GM12878 (cell line): Measurements from ENCODE around the gene DNAH8. TPM values are rescaled to one million over a fixed set of nuclear protein-coding genes. Genes with fewer than 3 reads are reported as not detected.

Experiments used
- ATAC-seq: fragments of 200-7000 bp; cut with Tn5 transposase; 3 replicates; pipeline ENCODE4 v1.9.1; 2020; ENCODE audit warnings: mild to moderate bottlenecking, moderate library complexity
- BruUV-seq: library from RNA; stranded (reverse); fragments of 400-500 nt; replicated peaks from 2 replicates; lab custom pipeline; 2021; lab: Mats Ljungman, UMichigan
- CTCF ChIA-PET: fragments of 300-600 bp; sonication (Branson Sonifier 250); formaldehyde crosslinking; extraction: SDS; loops from one replicate; lab custom pipeline; 2021; ENCODE audit warnings: inconsistent platforms; lab: Yijun Ruan, JAX
- POLR2A ChIA-PET: fragments of 350-600 bp; formaldehyde crosslinking; extraction: SDS; loops from one replicate; lab custom pipeline; 2021; ENCODE audit warnings: inconsistent platforms; lab: Charles Lee
- RAD21 ChIA-PET: fragments of 300-600 bp; sonication (Branson Sonifier 250); formaldehyde crosslinking; loops from one replicate; lab custom pipeline; 2023; ENCODE audit warnings: antibody characterized with exemption; ENCODE audit not compliant: unreplicated experiment; lab: Charles Lee
- SMC1A ChIA-PET: fragments of 300-600 bp; sonication (Branson Sonifier 250); formaldehyde crosslinking; loops from one replicate; lab custom pipeline; 2023; ENCODE audit not compliant: unreplicated experiment, uncharacterized antibody; lab: Charles Lee
- DNase-seq: peaks from one replicate; pipeline ENCODE4 v3.0.0-alpha.2; 2011; ENCODE audit warnings: low read depth, low spot score
- FAIRE-seq: peaks from 3 replicates; lab custom pipeline; 2011; peaks lifted over from hg19 to GRCh38; lab: Jason Lieb, UNC
- H2AFZ ChIP-seq: 2 replicates; pipeline ENCODE4 v1.6.0; 2011; ENCODE audit warnings: low read depth, low read length, control low read depth; ENCODE audit not compliant: control insufficient read depth
- H3K27ac ChIP-seq: 2 replicates; pipeline ENCODE4 v1.5.1; 2011; ENCODE audit warnings: control low read depth; ENCODE audit not compliant: control insufficient read depth, insufficient read depth
- H3K27me3 ChIP-seq, 2 experiments: replicated peaks in 1 of 2; 2 replicates each; pipeline versions ENCODE4 v1.6.0 to v1.6.1; 2011; ENCODE audit warnings: low read length in 1 of 2; ENCODE audit not compliant: control insufficient read depth in 2 of 2, insufficient read depth in 2 of 2
- H3K36me3 ChIP-seq, 2 experiments: 2 replicates each; pipeline ENCODE4 v1.5.1; 2011; ENCODE audit warnings: low read length in 1 of 2; ENCODE audit not compliant: control insufficient read depth in 2 of 2, insufficient read depth in 2 of 2
- H3K4me1 ChIP-seq: 2 replicates; pipeline ENCODE4 v1.6.1; 2011; ENCODE audit warnings: mild to moderate bottlenecking, low read length, moderate library complexity, mixed read lengths; ENCODE audit not compliant: control insufficient read depth, insufficient read depth
- H3K4me2 ChIP-seq: 2 replicates; pipeline ENCODE4 v1.6.0; 2011; ENCODE audit warnings: control low read depth; ENCODE audit not compliant: control insufficient read depth, insufficient read depth
- H3K4me3 ChIP-seq: fragments of 200-600 bp; sonication (generic); 2 replicates; pipeline ENCODE4 v1.5.1; 2016
- H3K79me2 ChIP-seq: 2 replicates; pipeline ENCODE4 v1.6.0; 2011; ENCODE audit warnings: low read length; ENCODE audit not compliant: control insufficient read depth, insufficient read depth
- H3K9ac ChIP-seq: 2 replicates; pipeline ENCODE4 v1.8.0; 2011; ENCODE audit warnings: low read length, control low read depth, mixed read lengths; ENCODE audit not compliant: control insufficient read depth, insufficient read depth
- H3K9me3 ChIP-seq: replicated peaks from 3 replicates; pipeline ENCODE4 v1.5.1; 2011; ENCODE audit warnings: mild to moderate bottlenecking, low read length; ENCODE audit not compliant: control insufficient read depth, insufficient read depth
- H4K20me1 ChIP-seq: 2 replicates; pipeline ENCODE4 v1.6.0; 2011; ENCODE audit not compliant: control insufficient read depth, insufficient read depth
- BACH1 ChIP-seq: fragments of 450-650 bp; IDR thresholded peaks from 2 replicates; pipeline ENCODE4 v1.6.1; 2017; ENCODE audit warnings: mild to moderate bottlenecking, borderline replicate concordance
- CREB1 ChIP-seq: IDR thresholded peaks from 2 replicates; pipeline ENCODE4 v1.6.1; 2012; ENCODE audit warnings: low read depth, mild to moderate bottlenecking, inconsistent platforms
- EGR1 ChIP-seq, 2 experiments: IDR thresholded peaks; 1 replicate in 1 of 2; 2 replicates in 1 of 2; pipeline ENCODE4 v1.6.1; 2011 to 2012; ENCODE audit warnings: low read depth in 2 of 2, low read length in 2 of 2, borderline replicate concordance in 1 of 2, mild to moderate bottlenecking in 1 of 2, moderate library complexity in 1 of 2
- FOS ChIP-seq: IDR thresholded peaks from 3 replicates; pipeline ENCODE4 v1.6.1; 2011; ENCODE audit warnings: borderline replicate concordance; ENCODE audit not compliant: insufficient read length; ENCODE audit errors: extremely low read depth
- GABPA ChIP-seq: IDR thresholded peaks from 2 replicates; pipeline ENCODE4 v1.6.1; 2014; ENCODE audit warnings: antibody characterized with exemption, low read depth, mild to moderate bottlenecking, inconsistent platforms
- IKZF1 ChIP-seq: fragments of 450-650 bp; conservative IDR thresholded peaks from 2 replicates; pipeline ENCODE4 v1.6.1; 2017; ENCODE audit warnings: antibody characterized with exemption, mild to moderate bottlenecking
- KAT2A ChIP-seq: conservative IDR thresholded peaks from 2 replicates; pipeline ENCODE4 v1.6.1; 2011; ENCODE audit warnings: low read depth, low read length; ENCODE audit not compliant: control insufficient read depth
- MTA2 ChIP-seq: fragments of 450-650 bp; IDR thresholded peaks from 2 replicates; pipeline ENCODE4 v1.6.1; 2016; ENCODE audit warnings: low read depth, mild to moderate bottlenecking, moderate library complexity
- MYB ChIP-seq: fragments of 150-350 bp; IDR thresholded peaks from 2 replicates; pipeline ENCODE4 v1.6.1; 2014; ENCODE audit warnings: mild to moderate bottlenecking, low read depth, low read length, borderline replicate concordance
- NFXL1 ChIP-seq: fragments of 450-650 bp; IDR thresholded peaks from 2 replicates; pipeline ENCODE4 v1.6.1; 2017; ENCODE audit warnings: antibody characterized with exemption, mild to moderate bottlenecking, borderline replicate concordance
- NFYA ChIP-seq: IDR thresholded peaks from 2 replicates; pipeline ENCODE4 v1.6.1; 2011; ENCODE audit warnings: low read depth, mild to moderate bottlenecking, low read length, improper control_type of control experiment, borderline replicate concordance
- NR2C1 ChIP-seq: fragments of 450-650 bp; IDR thresholded peaks from 2 replicates; pipeline ENCODE4 v1.6.1; 2017; ENCODE audit warnings: antibody characterized with exemption, mild to moderate bottlenecking, moderate library complexity
- POU2F2 ChIP-seq: IDR thresholded peaks from 3 replicates; pipeline ENCODE4 v1.6.1; 2011; ENCODE audit warnings: low read depth, mild to moderate bottlenecking, low read length, borderline replicate concordance
- RAD21 ChIP-seq: IDR thresholded peaks from 2 replicates; pipeline ENCODE4 v1.6.1; 2011; ENCODE audit warnings: mild to moderate bottlenecking, low read depth, low read length, moderate library complexity; ENCODE audit not compliant: insufficient read depth
- RUNX3 ChIP-seq: IDR thresholded peaks from 2 replicates; pipeline ENCODE4 v1.6.1; 2012; ENCODE audit warnings: low read length, inconsistent platforms
- SMC3 ChIP-seq: IDR thresholded peaks from 2 replicates; pipeline ENCODE4 v1.6.1; 2011; ENCODE audit warnings: low read length, improper control_type of control experiment, borderline replicate concordance
- SP1 ChIP-seq: IDR thresholded peaks from one replicate; pipeline ENCODE4 v1.6.1; 2011; ENCODE audit warnings: low read depth, low read length
- SPI1 ChIP-seq: IDR thresholded peaks from 2 replicates; pipeline ENCODE4 v1.6.1; 2011; ENCODE audit warnings: low read depth, mild to moderate bottlenecking, low read length, moderate library complexity, borderline replicate concordance; ENCODE audit not compliant: insufficient read depth
- SREBF1 ChIP-seq: IDR thresholded peaks from 2 replicates; pipeline ENCODE4 v1.6.1; 2012; ENCODE audit warnings: mild to moderate bottlenecking, low read length
- ZNF24 ChIP-seq: fragments of 450-650 bp; IDR thresholded peaks from 2 replicates; pipeline ENCODE4 v1.6.1; 2017; ENCODE audit warnings: antibody characterized with exemption, mild to moderate bottlenecking
- WGBS: methylation state at CpG from one replicate; pipeline ENCODE4 v1.1.6; 2016; ENCODE audit warnings: low lambda C conversion rate; ENCODE audit not compliant: insufficient replicate concordance, insufficient coverage; ENCODE audit errors: missing lambda C conversion rate; 5-methylcytosine and 5-hydroxymethylcytosine counted together
- in situ Hi-C: fragments of 300-500 bp; cut with MboI; formaldehyde crosslinking; loops from 9 replicates; pipeline ENCODE4 v1.14.3; 2018; ENCODE audit warnings: mixed read lengths
- intact Hi-C: fragments of 100-400 bp; cut with micrococcal nuclease; formaldehyde crosslinking; loops from one replicate; pipeline ENCODE4 v1.14.2; 2022; ENCODE audit not compliant: unreplicated experiment
- polyA plus RNA-seq, 11 experiments: library from polyadenylated mRNA; depleted of rRNA in 4 of 11; unstranded in 6 of 11; stranded (reverse) in 5 of 11; fragments of >200 nt; fragmentation: Nextera tagmentation in 4 of 11; fragmentation: Illumina TruSeq in 1 of 11; extraction: Ambion mirVana in 4 of 11; extraction: Trizol in 1 of 11; gene quantifications; 1 replicate in 1 of 11; 2 replicates in 10 of 11; pipeline versions ENCODE4 v1.2.1 to v1.2.3, GENCODE V29; 2011 to 2016; ENCODE audit warnings: inconsistent platforms in 2 of 11, missing spikeins in 2 of 11, low read depth in 1 of 11
- total RNA-seq, 4 experiments: library from RNA; depleted of rRNA in 3 of 4; stranded (reverse); fragments of >200 nt in 3 of 4; fragmentation: Illumina TruSeq in 1 of 4; extraction: Trizol in 1 of 4; gene quantifications; 2 replicates each; pipeline versions ENCODE4 v1.2.1 to v1.2.3, GENCODE V29; 2013 to 2021
- TF ChIP-seq, protein P1 (sequence below): fragments of 450-650 bp; IDR thresholded peaks from 2 replicates; pipeline ENCODE4 v1.6.1; 2016; ENCODE audit warnings: mild to moderate bottlenecking
- TF ChIP-seq, protein P2 (sequence below): IDR thresholded peaks from 2 replicates; pipeline ENCODE4 v1.6.1; 2012; ENCODE audit warnings: low read depth, low read length, improper control_type of control experiment

DNAH8 gene
- total and polyA plus RNA-seq, 10 of the 15 experiments (the other 5 are each of a cell fraction or from before 2014, with no cell fraction given), result 0.02 to 0.34 (median 0.10) TPM; not detected in 3

DNA sequence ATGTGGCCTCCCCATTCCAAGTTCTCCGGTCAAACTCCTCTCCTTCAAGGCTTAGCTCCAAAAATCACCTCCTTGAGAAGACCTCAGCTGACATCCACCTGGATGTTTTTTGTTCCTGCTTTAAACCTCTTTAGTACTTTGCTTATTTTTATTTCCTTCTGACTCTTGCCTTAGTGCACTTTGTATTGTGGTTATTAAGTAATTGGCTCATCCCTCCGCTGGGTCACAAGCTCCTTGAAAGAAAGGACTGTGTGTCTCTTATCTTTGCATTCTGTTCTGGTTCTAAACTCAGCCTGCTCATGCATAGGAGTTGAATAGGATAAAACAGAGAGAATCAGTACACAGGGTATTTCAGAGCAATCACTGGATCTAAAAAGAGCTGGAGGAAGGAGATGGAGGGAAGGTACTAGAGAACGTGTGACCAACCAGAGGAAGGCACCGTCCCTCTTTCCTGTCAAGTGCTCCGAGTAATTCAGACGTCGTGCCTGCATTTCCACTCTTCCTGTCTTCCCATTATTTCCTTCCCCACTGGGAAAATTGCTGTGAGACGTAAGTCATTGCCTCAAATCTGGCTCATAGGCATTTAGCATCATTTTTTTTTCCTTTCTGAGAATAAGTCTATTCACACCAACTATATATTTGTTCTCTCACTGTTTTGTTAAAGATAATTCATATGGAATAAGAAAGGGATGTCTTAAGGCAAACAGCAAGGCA, 273.8 kb downstream of the DNAH8 start (continued):
- TF ChIP-seq, protein P1, sequence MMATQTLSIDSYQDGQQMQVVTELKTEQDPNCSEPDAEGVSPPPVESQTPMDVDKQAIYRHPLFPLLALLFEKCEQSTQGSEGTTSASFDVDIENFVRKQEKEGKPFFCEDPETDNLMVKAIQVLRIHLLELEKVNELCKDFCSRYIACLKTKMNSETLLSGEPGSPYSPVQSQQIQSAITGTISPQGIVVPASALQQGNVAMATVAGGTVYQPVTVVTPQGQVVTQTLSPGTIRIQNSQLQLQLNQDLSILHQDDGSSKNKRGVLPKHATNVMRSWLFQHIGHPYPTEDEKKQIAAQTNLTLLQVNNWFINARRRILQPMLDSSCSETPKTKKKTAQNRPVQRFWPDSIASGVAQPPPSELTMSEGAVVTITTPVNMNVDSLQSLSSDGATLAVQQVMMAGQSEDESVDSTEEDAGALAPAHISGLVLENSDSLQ, result no peak
- TF ChIP-seq KAT2A (no peak), CREB1 (no peak), SMC3 (no peak), POU2F2 (no peak), MTA2 (no peak), SP1 (no peak), SREBF1 (no peak), RUNX3 (no peak), EGR1 (IDR thresholded peaks at IDR 0.05; ENCODE audit: borderline replicate concordance in 1 of 2, low read depth in 2 of 2, low read length in 2 of 2) (no peak), SPI1 (no peak)

DNA sequence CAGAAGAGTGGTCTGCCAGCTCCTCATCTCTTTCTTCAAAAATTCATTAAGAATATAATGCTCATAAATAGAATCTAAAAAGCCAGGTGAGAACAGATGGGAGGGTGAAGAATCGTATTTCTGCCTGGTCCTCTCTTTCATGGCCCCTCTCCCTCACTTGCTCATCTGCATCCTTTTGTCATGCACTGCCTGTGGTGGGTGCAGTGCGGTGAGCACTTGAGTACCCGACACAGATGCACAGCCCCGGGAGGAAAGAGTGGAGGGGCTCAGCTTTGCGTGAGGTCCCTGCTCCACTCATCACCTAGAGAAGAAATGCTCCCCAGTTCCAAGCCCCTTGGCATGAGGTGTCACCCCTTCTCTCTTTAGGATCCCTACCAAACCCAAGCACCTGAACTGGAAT, 275.4 kb downstream of the DNAH8 start:
- BruUV-seq, result no TSS peak
- ChIA-PET SMC1A (no interaction called here), CTCF (no interaction called here), POLR2A (no interaction called here), RAD21 (no interaction called here)
- no peak overlapping the region for H3K4me2 ChIP-seq
- H3K27ac ChIP-seq, result no peak overlapping the region
- no peaks in the 10 kb centered on the region for H3K79me2 ChIP-seq
- H2AFZ ChIP-seq, result no peak overlapping the region
- H4K20me1 ChIP-seq, result no peaks in the 10 kb centered on the region
- in situ Hi-C loops, result no loop called here
- no peaks in the 10 kb centered on the region; a peak in 2 of 4 replicates for H3K27me3 ChIP-seq
- no peaks in the 10 kb centered on the region for H3K9me3 ChIP-seq
- H3K9ac ChIP-seq, result no peak overlapping the region
- WGBS, result 14% methylated on average over 5 of the region's 5 CpGs
- H3K4me1 ChIP-seq, result no peaks in the 10 kb centered on the region
- intact Hi-C loops, result loop anchor here (10.0 kb wide), 1 partner anchor 164 kb away; no protein-coding TSS in a partner anchor
- no peak for FAIRE-seq
- H3K4me3 ChIP-seq, result no peak overlapping the region
- H3K36me3 ChIP-seq, result no peaks in the 10 kb centered on the region
- no peak for DNase-seq
- no peak for ATAC-seq
- no peak for TF ChIP-seq NR2C1
- no peak for TF ChIP-seq MYB
- TF ChIP-seq ZNF24, result no peak
- no peak for TF ChIP-seq NFXL1
- TF ChIP-seq IKZF1, result no peak
- TF ChIP-seq BACH1, result no peak
- TF ChIP-seq, protein P1, result no peak
- no peak for TF ChIP-seq MTA2
- TF ChIP-seq KAT2A, result no peak
- TF ChIP-seq, protein P2, sequence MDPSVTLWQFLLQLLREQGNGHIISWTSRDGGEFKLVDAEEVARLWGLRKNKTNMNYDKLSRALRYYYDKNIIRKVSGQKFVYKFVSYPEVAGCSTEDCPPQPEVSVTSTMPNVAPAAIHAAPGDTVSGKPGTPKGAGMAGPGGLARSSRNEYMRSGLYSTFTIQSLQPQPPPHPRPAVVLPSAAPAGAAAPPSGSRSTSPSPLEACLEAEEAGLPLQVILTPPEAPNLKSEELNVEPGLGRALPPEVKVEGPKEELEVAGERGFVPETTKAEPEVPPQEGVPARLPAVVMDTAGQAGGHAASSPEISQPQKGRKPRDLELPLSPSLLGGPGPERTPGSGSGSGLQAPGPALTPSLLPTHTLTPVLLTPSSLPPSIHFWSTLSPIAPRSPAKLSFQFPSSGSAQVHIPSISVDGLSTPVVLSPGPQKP, result no peak
- no peak for TF ChIP-seq GABPA
- TF ChIP-seq NFYA, result no peak
- TF ChIP-seq RAD21, result no peak
- TF ChIP-seq FOS, result no peak
